Adrenal gland (tissue), 12 donors: ENCODE measurements around the gene SPRYD4. TPM values are rescaled to one million over a fixed set of nuclear protein-coding genes. Genes with fewer than 3 reads are reported as not detected.

Experiments used
- DNase-seq, 7 donors: peaks; one replicate each; pipeline ENCODE4 v3.0.0-alpha.2; 2019 to 2020
- H3K27ac ChIP-seq, 5 donors: fragments of 200-600 bp; sonication (generic) in 4 of 5; 1 replicate in 3 of 5; 2 replicates in 2 of 5; pipeline versions ENCODE4 v1.5.1 to v1.8.0; 2016 to 2020; ENCODE audit warnings: mild to moderate bottlenecking in 1 of 5
- H3K27me3 ChIP-seq: fragments of 200-600 bp; 2 replicates; pipeline ENCODE4 v1.8.0; 2021
- H3K36me3 ChIP-seq, 2 donors: fragments of 200-600 bp; replicated peaks in 1 of 2; 1 replicate in 1 of 2; 2 replicates in 1 of 2; pipeline versions ENCODE4 v1.5.1 to v1.8.0; 2018 to 2022
- H3K4me1 ChIP-seq, 2 donors: fragments of 200-600 bp; replicated peaks in 1 of 2; 1 replicate in 1 of 2; 2 replicates in 1 of 2; pipeline versions ENCODE4 v1.5.1 to v1.8.0; 2018 to 2021
- H3K4me3 ChIP-seq, 4 donors: fragments of 200-600 bp; sonication (generic) in 3 of 4; one replicate each; pipeline ENCODE4 v1.5.1; 2016 to 2018
- H3K9me3 ChIP-seq, 3 donors: fragments of 200-600 bp; sonication (generic) in 1 of 3; replicated peaks in 1 of 3; 1 replicate in 2 of 3; 2 replicates in 1 of 3; pipeline versions ENCODE4 v1.5.1 to v1.8.0; 2016 to 2021
- POLR2A ChIP-seq, 2 donors: fragments of 450-650 bp; IDR thresholded peaks; one replicate each; pipeline ENCODE4 v1.6.1; 2017; ENCODE audit warnings: antibody characterized with exemption in 2 of 2, mild to moderate bottlenecking in 2 of 2, moderate library complexity in 1 of 2
- WGBS, 4 donors: extraction: QIAGEN DNeasy Blood & Tissue Kit in 2 of 4; methylation state at CpG; one replicate each; pipeline versions ENCODE4 v1.1.5 to v1.1.7; 2013 to 2017; 5-methylcytosine and 5-hydroxymethylcytosine counted together
- intact Hi-C, 2 donors: fragments of 100-400 bp; cut with DNase I; formaldehyde crosslinking; loops; one replicate each; pipeline versions ENCODE4 v1.14.1 to v1.15.0; 2022 to 2023
- polyA plus RNA-seq, 3 donors: library from polyadenylated mRNA; stranded (reverse); fragments of 200-250 nt in 2 of 3; fragments of 350-450 nt in 1 of 3; fragmentation: Illumina TruSeq in 1 of 3; extraction: RNeasy Lipid Tissue Mini Kit (QIAGEN cat#74804) in 1 of 3; gene quantifications; one replicate each; pipeline ENCODE4 v1.2.3, GENCODE V29; 2013 to 2014
- total RNA-seq, 9 donors: library from RNA; depleted of rRNA in 4 of 9; stranded (reverse); fragments of >200 nt in 4 of 9; fragments of 120-200 nt in 1 of 9; fragmentation: NEBNext Ultra II Directional in 1 of 9; extraction: Animal tissue kit (Norgen Biotek cat#: 25700) in 1 of 9; gene quantifications; one replicate each; pipeline versions ENCODE4 v1.1.0 to v1.2.4, GENCODE V29; 2013 to 2023
- TF ChIP-seq, protein P1 (sequence below), 6 experiments: fragments of 450-650 bp in 4 of 6; fragments of 200-600 bp in 2 of 6; sonication (generic) in 1 of 6; IDR thresholded peaks; 1 replicate in 5 of 6; 2 replicates in 1 of 6; pipeline versions ENCODE4 v1.5.1 to v1.8.0; 2016 to 2021; ENCODE audit warnings: antibody characterized with exemption in 6 of 6, mild to moderate bottlenecking in 2 of 6, moderate library complexity in 1 of 6
- donor health status: healthy with polysubstance abuse.
- donor health status: Bipolar disorder and iron deficiency.
- donor health status: DM: yes; HTN: yes; CAD: no.
- donor health status: DM: no; HTN: no; CAD: no.
- donor health status: DM: no; HTN: no; CAD: no.
- donor health status: DM: yes; HTN: yes; CAD: no.

Gene SPRYD4
- total and polyA plus RNA-seq, 12 donors: 2.5 to 6.5 (median 5.2) TPM

DNA sequence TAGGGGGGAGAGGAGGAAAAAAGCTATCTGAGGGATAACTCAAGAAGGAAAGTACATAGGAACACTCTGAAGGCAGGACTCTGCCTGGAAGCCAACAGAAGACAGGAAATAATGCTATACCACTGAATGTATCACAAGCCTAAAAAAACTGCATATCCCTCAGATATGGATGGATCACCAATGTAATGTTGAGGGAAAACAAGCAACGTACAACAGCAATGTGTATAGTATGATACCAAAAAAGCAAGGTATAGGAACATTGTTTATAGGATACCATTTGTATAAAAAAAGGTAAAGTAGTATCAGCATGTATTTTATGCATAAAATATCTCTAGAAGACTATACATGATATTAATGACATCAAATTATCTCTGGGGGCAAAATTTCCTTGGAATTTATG, 16.2 kb downstream of the SPRYD4 start:
- H3K27ac ChIP-seq: no peak overlapping the region
- no peaks in the 10 kb centered on the region for H3K36me3 ChIP-seq
- no peak overlapping the region for H3K4me3 ChIP-seq
- no peaks in the 10 kb centered on the region for H3K27me3 ChIP-seq
- TF ChIP-seq POLR2A (IDR thresholded peaks at IDR 0.05): no peak
- TF ChIP-seq, protein P1, sequence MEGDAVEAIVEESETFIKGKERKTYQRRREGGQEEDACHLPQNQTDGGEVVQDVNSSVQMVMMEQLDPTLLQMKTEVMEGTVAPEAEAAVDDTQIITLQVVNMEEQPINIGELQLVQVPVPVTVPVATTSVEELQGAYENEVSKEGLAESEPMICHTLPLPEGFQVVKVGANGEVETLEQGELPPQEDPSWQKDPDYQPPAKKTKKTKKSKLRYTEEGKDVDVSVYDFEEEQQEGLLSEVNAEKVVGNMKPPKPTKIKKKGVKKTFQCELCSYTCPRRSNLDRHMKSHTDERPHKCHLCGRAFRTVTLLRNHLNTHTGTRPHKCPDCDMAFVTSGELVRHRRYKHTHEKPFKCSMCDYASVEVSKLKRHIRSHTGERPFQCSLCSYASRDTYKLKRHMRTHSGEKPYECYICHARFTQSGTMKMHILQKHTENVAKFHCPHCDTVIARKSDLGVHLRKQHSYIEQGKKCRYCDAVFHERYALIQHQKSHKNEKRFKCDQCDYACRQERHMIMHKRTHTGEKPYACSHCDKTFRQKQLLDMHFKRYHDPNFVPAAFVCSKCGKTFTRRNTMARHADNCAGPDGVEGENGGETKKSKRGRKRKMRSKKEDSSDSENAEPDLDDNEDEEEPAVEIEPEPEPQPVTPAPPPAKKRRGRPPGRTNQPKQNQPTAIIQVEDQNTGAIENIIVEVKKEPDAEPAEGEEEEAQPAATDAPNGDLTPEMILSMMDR (IDR thresholded peaks at IDR 0.05): no peak
- peaks cover 14 to 16% of the 10 kb centered on the region in 2 donors for H3K4me1 ChIP-seq
- 81 to 95% (median 91%) methylated on average over 1 of the region's 1 CpG for WGBS, 4 donors
- H3K9me3 ChIP-seq: no peaks in the 10 kb centered on the region
- no peak for DNase-seq
- intact Hi-C loops: no loop called here

DNA sequence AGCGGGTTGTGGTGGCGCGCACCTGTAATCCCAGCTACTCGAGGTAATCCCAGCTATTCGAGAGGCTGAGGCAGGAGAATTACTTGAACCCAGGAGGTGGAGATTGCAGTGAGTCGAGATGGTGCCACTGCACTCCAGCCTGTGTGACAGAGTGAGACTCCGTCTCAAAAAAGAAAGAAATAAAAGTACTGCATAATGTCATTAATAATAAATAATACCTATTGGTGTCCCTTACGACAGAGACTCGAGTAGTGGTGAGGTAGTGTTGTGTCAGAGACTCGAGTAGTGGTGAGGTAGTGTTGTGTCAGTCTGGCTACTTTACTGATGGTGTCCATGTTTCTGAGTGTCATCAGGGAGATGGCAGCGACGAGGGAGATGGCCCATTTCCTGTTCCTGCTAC, 18.3 kb downstream of the SPRYD4 start:
- H3K27me3 ChIP-seq: no peaks in the 10 kb centered on the region
- 76 to 83% (median 79%) methylated on average over 12 of the region's 12 CpGs for WGBS, 4 donors
- no peaks in the 10 kb centered on the region for H3K36me3 ChIP-seq
- DNase-seq: no peak
- intact Hi-C loops: no loop called here
- no peak for TF ChIP-seq POLR2A (IDR thresholded peaks at IDR 0.05)
- TF ChIP-seq, protein P1 (IDR thresholded peaks at IDR 0.05): no peak
- H3K4me3 ChIP-seq: no peak overlapping the region
- no peaks in the 10 kb centered on the region for H3K9me3 ChIP-seq
- H3K27ac ChIP-seq: no peak overlapping the region
- peaks cover 14 to 16% of the 10 kb centered on the region in 2 donors for H3K4me1 ChIP-seq

DNA sequence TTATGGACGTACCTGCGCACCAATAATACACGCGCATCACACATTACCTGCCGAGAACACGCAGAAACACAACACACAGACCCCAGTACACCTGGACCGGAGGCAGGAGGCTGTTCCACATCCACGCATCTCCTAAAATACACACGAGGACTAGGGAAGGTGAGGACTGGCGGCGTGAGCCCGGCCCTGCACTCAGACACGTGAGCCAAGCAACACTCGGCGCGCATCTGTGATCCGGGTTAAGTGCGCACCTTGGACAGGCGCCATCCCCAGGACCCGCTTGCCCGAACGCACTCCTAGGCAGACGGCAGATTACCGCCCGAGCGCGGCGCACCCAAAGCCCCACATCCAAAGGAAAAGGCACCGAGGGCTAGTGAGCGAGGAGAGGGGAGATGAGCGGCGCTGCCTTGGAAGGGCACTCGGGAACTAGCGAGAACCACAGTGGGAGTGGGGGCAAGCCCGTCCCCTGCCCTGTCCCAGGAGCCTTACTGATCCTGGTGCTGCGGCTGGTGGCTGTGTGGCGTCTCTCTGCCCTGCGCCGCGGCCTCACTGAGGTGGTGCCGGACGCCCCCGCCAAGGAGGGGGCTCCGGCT, 19.2 kb downstream of the SPRYD4 start:
- peak overlapping the region in 2 of 4 donors; percentile 37 to 58 for H3K4me3 ChIP-seq
- H3K27me3 ChIP-seq: no peaks in the 10 kb centered on the region
- TF ChIP-seq, protein P1 (IDR thresholded peaks at IDR 0.05): no peak
- TF ChIP-seq POLR2A (IDR thresholded peaks at IDR 0.05): no peak
- no peaks in the 10 kb centered on the region for H3K36me3 ChIP-seq
- peak in 6 of 7 donors; percentile 18 to 75 (median 40) for DNase-seq
- intact Hi-C loops: no loop called here
- WGBS, 4 donors: 4 to 42% (median 7%) methylated on average over 4 to 44 of the region's 44 CpGs
- peaks cover 14 to 16% of the 10 kb centered on the region in 2 donors for H3K4me1 ChIP-seq
- H3K27ac ChIP-seq: peak overlapping the region in 1 of 5 donors; percentile 52
- no peaks in the 10 kb centered on the region for H3K9me3 ChIP-seq

DNA sequence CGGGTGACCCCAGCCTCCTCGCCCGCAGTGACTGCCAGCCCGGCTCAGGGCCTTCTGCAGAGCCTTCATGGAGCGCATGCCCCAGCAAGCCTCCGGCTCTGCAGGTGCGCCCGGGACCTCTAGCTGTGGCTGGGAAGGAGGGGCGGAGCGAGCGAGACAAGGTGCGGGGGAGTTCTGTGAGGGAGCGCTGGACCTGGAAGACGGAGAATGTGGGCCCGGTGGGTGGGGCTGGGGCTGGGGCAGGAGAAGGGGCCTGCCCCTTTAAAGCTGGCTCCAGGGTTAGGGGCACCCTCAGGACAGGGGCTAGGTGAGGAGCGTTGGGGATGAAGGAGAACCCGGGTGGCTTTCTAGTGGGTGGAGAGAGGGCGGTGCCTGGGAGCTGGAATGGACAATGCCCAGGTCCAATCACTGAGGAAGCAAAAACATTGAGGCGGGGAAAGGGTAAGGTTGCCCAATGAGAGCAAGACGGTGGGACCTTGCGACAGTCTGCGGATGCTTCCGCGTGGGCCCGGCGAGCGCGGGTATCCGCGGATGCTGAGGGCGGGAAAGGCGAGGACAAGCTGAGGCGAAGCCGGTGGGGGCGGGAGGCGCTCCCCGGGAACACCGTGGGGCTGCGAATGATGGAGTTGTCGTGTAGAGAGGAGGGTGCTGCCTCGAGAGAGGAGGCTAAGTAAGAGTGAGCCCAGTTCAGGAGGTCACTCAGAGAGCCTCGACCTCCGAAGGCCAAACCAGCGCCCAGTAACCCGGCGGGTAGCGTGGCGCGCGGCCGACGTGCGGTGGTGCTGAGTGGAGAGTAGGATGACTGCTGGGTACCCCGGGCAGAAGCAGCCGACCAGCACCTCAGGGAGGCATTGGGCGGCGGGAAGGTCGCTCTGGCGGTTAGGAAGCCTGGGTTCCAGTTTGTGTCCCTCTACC, 19.9 kb downstream of the SPRYD4 start, which contains the start of gene GLS2:
TSS of gene GLS2 (minus strand) at position 121 of the 915 bp plus-strand sequence. CDS start at position 78, 43 bp downstream.
- peak within 1 kb of the TSS in 1 of 5 donors; percentile 52 for H3K27ac ChIP-seq
- WGBS, 4 donors: 12 to 17% (median 15%) methylated on average over 25 to 59 of the region's 59 CpGs
- peaks cover 14 to 16% of the 10 kb centered on the region in 2 donors for H3K4me1 ChIP-seq
- H3K4me3 ChIP-seq: peak within 1 kb of the TSS in 2 of 4 donors; percentile 37 to 58
- H3K9me3 ChIP-seq: no peaks in the 10 kb centered on the region
- H3K27me3 ChIP-seq: no peaks in the 10 kb centered on the region
- TF ChIP-seq, protein P1 (IDR thresholded peaks at IDR 0.05): no peak
- no peak for TF ChIP-seq POLR2A (IDR thresholded peaks at IDR 0.05)
- DNase-seq: peak; percentile 71 to 91 (median 81)
- intact Hi-C loops: no loop called here
- H3K36me3 ChIP-seq: no peaks in the 10 kb centered on the region
